ENCODE measurements around the gene GPC6.
A peak's percentile ranks its signal among the peaks of the same experiment; 100 is the strongest.

GPC6 gene

DNA sequence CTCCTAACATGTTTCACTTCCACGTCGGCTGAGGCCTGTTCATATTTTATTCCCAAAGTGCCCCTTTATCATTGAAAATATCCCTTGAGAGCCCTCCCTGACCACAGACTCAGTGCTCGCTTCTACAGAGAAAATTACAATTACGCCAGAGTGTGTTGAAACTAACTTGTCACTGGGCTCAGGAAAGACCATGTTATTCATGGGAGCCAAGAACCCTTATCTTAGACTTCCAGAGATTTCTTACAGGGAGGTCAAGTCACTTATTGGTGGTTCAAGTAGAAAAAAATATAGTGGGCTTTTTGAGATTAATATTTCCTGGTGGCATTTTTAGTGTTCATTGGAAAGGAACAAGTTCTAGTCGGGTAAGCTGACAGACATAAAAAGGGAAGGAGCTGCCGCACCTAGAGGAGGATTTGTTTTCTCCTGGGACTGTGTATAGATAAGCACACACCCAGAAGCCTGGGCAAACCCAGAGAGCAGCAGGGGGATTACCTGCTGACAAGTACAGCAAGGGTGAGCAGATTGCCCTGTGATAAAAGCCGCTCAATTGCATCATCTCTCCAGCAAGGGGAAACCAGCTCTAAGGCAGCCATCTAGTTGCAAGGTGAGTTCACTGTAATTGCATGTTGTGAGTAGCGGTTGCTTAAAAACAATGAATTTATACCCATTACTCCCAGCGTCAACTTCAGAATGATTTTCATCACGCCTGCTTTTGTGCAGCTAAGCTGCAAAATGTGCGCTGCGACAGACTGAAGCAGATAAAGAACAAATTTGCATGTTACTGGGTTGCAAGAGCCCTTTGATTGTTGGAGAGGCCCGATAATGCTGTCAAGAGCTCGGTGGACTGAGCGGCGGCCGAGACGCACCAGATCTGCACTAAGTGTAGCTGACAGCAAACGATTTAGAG, 1206.7 kb downstream of the GPC6 start:
- H2AFZ ChIP-seq (ENCODE audit: low read length), result no peak overlapping the region
- H3K9me2 ChIP-seq (replicated peaks; ENCODE audit: low read depth, low read length), result no peaks in the 10 kb centered on the region
- H3K9ac ChIP-seq (ENCODE audit: low read depth, low read length, poor library complexity, severe bottlenecking), result no peak overlapping the region
- TF ChIP-seq, protein P1, sequence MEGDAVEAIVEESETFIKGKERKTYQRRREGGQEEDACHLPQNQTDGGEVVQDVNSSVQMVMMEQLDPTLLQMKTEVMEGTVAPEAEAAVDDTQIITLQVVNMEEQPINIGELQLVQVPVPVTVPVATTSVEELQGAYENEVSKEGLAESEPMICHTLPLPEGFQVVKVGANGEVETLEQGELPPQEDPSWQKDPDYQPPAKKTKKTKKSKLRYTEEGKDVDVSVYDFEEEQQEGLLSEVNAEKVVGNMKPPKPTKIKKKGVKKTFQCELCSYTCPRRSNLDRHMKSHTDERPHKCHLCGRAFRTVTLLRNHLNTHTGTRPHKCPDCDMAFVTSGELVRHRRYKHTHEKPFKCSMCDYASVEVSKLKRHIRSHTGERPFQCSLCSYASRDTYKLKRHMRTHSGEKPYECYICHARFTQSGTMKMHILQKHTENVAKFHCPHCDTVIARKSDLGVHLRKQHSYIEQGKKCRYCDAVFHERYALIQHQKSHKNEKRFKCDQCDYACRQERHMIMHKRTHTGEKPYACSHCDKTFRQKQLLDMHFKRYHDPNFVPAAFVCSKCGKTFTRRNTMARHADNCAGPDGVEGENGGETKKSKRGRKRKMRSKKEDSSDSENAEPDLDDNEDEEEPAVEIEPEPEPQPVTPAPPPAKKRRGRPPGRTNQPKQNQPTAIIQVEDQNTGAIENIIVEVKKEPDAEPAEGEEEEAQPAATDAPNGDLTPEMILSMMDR (conservative IDR thresholded peaks at IDR 0.05; ENCODE audit: low read length), result no peak
- no peak for TF ChIP-seq EZH2phosphoT487 (IDR thresholded peaks at IDR 0.05; ENCODE audit: borderline replicate concordance)
- H3K4me1 ChIP-seq (ENCODE audit: insufficient read depth, low read length, poor library complexity, severe bottlenecking), result no peaks in the 10 kb centered on the region
- H3K9me3 ChIP-seq (ENCODE audit: insufficient read depth, low read depth, low read length), result no peaks in the 10 kb centered on the region
- H3K79me2 ChIP-seq (ENCODE audit: insufficient read depth, low read length), result no peaks in the 10 kb centered on the region
- no peaks in the 10 kb centered on the region for H3K27me3 ChIP-seq (ENCODE audit: insufficient read depth, low read length, poor library complexity, severe bottlenecking)
- H3K4me2 ChIP-seq (ENCODE audit: low read depth, low read length, poor library complexity, severe bottlenecking), result no peak overlapping the region
- no peaks in the 10 kb centered on the region for H4K20me1 ChIP-seq (ENCODE audit: insufficient read depth, low read length, poor library complexity, severe bottlenecking)
- H3K4me3 ChIP-seq (ENCODE audit: low read length, poor library complexity, severe bottlenecking), result no peak overlapping the region
- no peaks in the 10 kb centered on the region for H3F3A ChIP-seq (ENCODE audit: low read depth)
- no peaks in the 10 kb centered on the region for H3K36me3 ChIP-seq (ENCODE audit: insufficient read depth, low read length)

DNA sequence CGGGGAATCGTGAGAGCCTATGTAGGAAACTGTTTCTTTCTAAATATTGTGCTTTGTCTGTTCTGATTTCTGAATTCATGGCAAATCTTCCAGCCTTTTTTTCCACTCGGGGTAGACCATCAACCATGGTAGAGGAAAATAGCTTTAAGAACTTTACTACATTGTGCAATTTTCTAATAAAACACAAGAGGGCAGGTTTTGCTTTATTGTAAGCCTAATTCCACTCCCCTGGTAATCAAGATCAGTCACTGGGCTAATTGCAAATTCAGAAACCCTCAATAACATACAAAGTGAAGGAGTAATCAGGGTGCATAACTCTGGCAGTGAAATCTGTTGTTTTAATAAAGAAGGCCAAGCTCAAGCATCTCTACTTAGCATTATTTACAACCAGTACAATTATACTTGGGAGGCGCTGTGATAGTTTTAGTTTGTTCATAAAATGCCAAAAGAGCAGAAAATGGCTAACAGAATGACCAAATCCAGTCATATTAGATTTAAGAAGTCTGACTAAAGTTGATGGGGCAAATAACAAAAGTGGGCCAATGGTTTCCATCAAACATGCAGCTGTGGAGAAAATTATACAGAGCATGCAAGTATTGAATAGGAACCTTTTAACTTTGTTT, 1209.1 kb downstream of the GPC6 start:
- Histone ChIP-seq H3K36me3 (ENCODE audit: insufficient read depth, low read length) (no peaks in the 10 kb centered on the region), H4K20me1 (ENCODE audit: insufficient read depth, low read length, poor library complexity, severe bottlenecking) (no peaks in the 10 kb centered on the region), H3K9ac (ENCODE audit: low read depth, low read length, poor library complexity, severe bottlenecking) (no peak overlapping the region), H3K4me1 (ENCODE audit: insufficient read depth, low read length, poor library complexity, severe bottlenecking) (no peaks in the 10 kb centered on the region), H2AFZ (ENCODE audit: low read length) (no peak overlapping the region), H3F3A (ENCODE audit: low read depth) (no peaks in the 10 kb centered on the region), H3K4me3 (ENCODE audit: low read length, poor library complexity, severe bottlenecking) (no peak overlapping the region), H3K79me2 (ENCODE audit: insufficient read depth, low read length) (no peaks in the 10 kb centered on the region), H3K4me2 (ENCODE audit: low read depth, low read length, poor library complexity, severe bottlenecking) (no peak overlapping the region), H3K9me2 (replicated peaks; ENCODE audit: low read depth, low read length) (no peaks in the 10 kb centered on the region), H3K27me3 (ENCODE audit: insufficient read depth, low read length, poor library complexity, severe bottlenecking) (no peaks in the 10 kb centered on the region), H3K9me3 (ENCODE audit: insufficient read depth, low read depth, low read length) (no peaks in the 10 kb centered on the region)
- TF ChIP-seq EZH2phosphoT487 (IDR thresholded peaks at IDR 0.05; ENCODE audit: borderline replicate concordance), result no peak
- TF ChIP-seq, protein P1 (conservative IDR thresholded peaks at IDR 0.05; ENCODE audit: low read length), result peak; percentile 80

DNA sequence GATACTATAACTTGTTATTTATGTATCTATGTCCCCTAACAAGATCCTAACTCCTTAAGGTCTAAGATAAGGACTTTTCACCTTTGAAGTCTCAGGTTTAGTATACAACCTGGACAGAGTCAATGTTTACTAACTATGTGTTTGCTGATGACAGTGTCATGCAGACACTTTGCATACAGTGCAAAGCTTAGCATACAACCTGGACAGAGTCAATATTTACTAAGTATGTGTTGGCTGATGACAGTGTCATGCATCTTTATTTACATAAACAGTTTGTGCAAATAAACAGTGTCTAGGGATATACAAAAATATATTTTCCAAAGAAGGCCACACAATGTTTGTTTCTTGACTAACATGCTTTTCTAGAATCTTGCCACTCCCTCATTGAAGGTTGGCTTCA, 1218.2 kb downstream of the GPC6 start:
- Histone ChIP-seq H3K4me2 (ENCODE audit: low read depth, low read length, poor library complexity, severe bottlenecking) (no peak overlapping the region), H3K27me3 (ENCODE audit: insufficient read depth, low read length, poor library complexity, severe bottlenecking) (no peaks in the 10 kb centered on the region), H3K36me3 (ENCODE audit: insufficient read depth, low read length) (no peaks in the 10 kb centered on the region), H3K9me3 (ENCODE audit: insufficient read depth, low read depth, low read length) (no peaks in the 10 kb centered on the region), H3K79me2 (ENCODE audit: insufficient read depth, low read length) (no peaks in the 10 kb centered on the region), H3K9me2 (replicated peaks; ENCODE audit: low read depth, low read length) (no peaks in the 10 kb centered on the region), H3K9ac (ENCODE audit: low read depth, low read length, poor library complexity, severe bottlenecking) (no peak overlapping the region), H3F3A (ENCODE audit: low read depth) (no peaks in the 10 kb centered on the region), H3K4me1 (ENCODE audit: insufficient read depth, low read length, poor library complexity, severe bottlenecking) (no peaks in the 10 kb centered on the region), H3K4me3 (ENCODE audit: low read length, poor library complexity, severe bottlenecking) (no peak overlapping the region), H2AFZ (ENCODE audit: low read length) (no peak overlapping the region), H4K20me1 (ENCODE audit: insufficient read depth, low read length, poor library complexity, severe bottlenecking) (no peaks in the 10 kb centered on the region)
- no peak for TF ChIP-seq EZH2phosphoT487 (IDR thresholded peaks at IDR 0.05; ENCODE audit: borderline replicate concordance)
- TF ChIP-seq, protein P1 (conservative IDR thresholded peaks at IDR 0.05; ENCODE audit: low read length), result no peak
